H1 (cell line): Measurements from ENCODE around the gene TOP1. TPM values are rescaled to one million over a fixed set of nuclear protein-coding genes. Genes with fewer than 3 reads are reported as not detected.

Experiments used
- CTCF ChIA-PET: fragments of 300-600 bp; sonication (Branson Sonifier 250); formaldehyde crosslinking; loops from one replicate; lab custom pipeline; 2021; ENCODE audit not compliant: partially characterized antibody; lab: Charles Lee
- POLR2A ChIA-PET: fragments of 300-600 bp; sonication (Branson Sonifier 250); formaldehyde crosslinking; loops from one replicate; lab custom pipeline; 2021; ENCODE audit warnings: inconsistent platforms; ENCODE audit not compliant: partially characterized antibody; lab: Charles Lee
- DNase-seq, 2 experiments: peaks; one replicate each; pipeline versions ENCODE4 v3.0.0 to v3.0.0-alpha.2; 2010 to 2022; ENCODE audit warnings: low spot score in 2 of 2, low read depth in 1 of 2, mixed read lengths in 1 of 2
- FAIRE-seq: peaks from 2 replicates; lab custom pipeline; 2011; peaks lifted over from hg19 to GRCh38; lab: Jason Lieb, UNC
- H2AFZ ChIP-seq: 2 replicates; pipeline ENCODE4 v1.8.1; 2012; ENCODE audit warnings: low read length, inconsistent platforms
- H2AK5ac ChIP-seq: 2 replicates; pipeline ENCODE4 v1.6.1; 2013; ENCODE audit warnings: low read depth, low read length
- H2BK120ac ChIP-seq: replicated peaks from 2 replicates; pipeline ENCODE3; 2013; ENCODE audit warnings: low read depth, low read length, inconsistent platforms
- H2BK12ac ChIP-seq: 2 replicates; pipeline ENCODE4 v1.6.1; 2013; ENCODE audit warnings: low read depth, low read length
- H2BK15ac ChIP-seq: 2 replicates; pipeline ENCODE4 v1.6.1; 2013; ENCODE audit warnings: low read length
- H2BK20ac ChIP-seq: 2 replicates; pipeline ENCODE4 v1.6.1; 2013; ENCODE audit warnings: low read length
- H2BK5ac ChIP-seq: 2 replicates; pipeline ENCODE4 v1.6.1; 2013; ENCODE audit warnings: low read depth, low read length
- H3K14ac ChIP-seq: 2 replicates; pipeline ENCODE4 v1.6.1; 2013; ENCODE audit warnings: inconsistent platforms; ENCODE audit not compliant: insufficient read length
- H3K18ac ChIP-seq: 2 replicates; pipeline ENCODE4 v1.6.1; 2013; ENCODE audit warnings: low read length; ENCODE audit errors: extremely low read depth
- H3K23ac ChIP-seq: 2 replicates; pipeline ENCODE4 v1.6.1; 2013; ENCODE audit warnings: inconsistent platforms; ENCODE audit not compliant: insufficient read length
- H3K23me2 ChIP-seq: 2 replicates; pipeline ENCODE4 v1.6.1; 2013; ENCODE audit warnings: low read depth, low read length
- H3K27ac ChIP-seq: 2 replicates; pipeline ENCODE4 v1.6.1; 2011; ENCODE audit warnings: low read depth, low read length, inconsistent platforms
- H3K27me3 ChIP-seq, 4 experiments: replicated peaks in 1 of 4; 1 replicate in 1 of 4; 2 replicates in 3 of 4; pipeline versions ENCODE4 v1.6.1 to v1.8.1; 2011 to 2013; ENCODE audit warnings: low read length in 3 of 4, mild to moderate bottlenecking in 3 of 4, inconsistent platforms in 2 of 4, mixed read lengths in 2 of 4, moderate library complexity in 1 of 4; ENCODE audit not compliant: control insufficient read depth in 3 of 4, insufficient read depth in 3 of 4; ENCODE audit errors: extremely low read depth in 1 of 4
- H3K36me3 ChIP-seq, 4 experiments: 2 replicates each; pipeline versions ENCODE4 v1.6.1 to v1.8.1; 2011 to 2013; ENCODE audit warnings: mild to moderate bottlenecking in 4 of 4, low read length in 3 of 4, moderate library complexity in 2 of 4, control low read depth in 1 of 4, inconsistent platforms in 1 of 4; ENCODE audit not compliant: insufficient read depth in 4 of 4, control insufficient read depth in 2 of 4
- H3K4ac ChIP-seq: replicated peaks from 2 replicates; pipeline ENCODE3; 2013; ENCODE audit warnings: low read length, low read depth, mixed read lengths, inconsistent platforms; ENCODE audit not compliant: insufficient read length
- H3K4me1 ChIP-seq, 4 experiments: replicated peaks in 1 of 4; 1 replicate in 1 of 4; 2 replicates in 3 of 4; pipeline versions ENCODE4 v1.6.1 to v1.8.1; 2011 to 2013; ENCODE audit warnings: low read length in 3 of 4, inconsistent platforms in 2 of 4, mixed read lengths in 1 of 4; ENCODE audit not compliant: insufficient read depth in 4 of 4, control insufficient read depth in 3 of 4
- H3K4me2 ChIP-seq, 2 experiments: 2 replicates each; pipeline versions ENCODE4 v1.6.1 to v1.8.1; 2011 to 2013; ENCODE audit warnings: low read depth in 2 of 2, low read length in 2 of 2, control low read depth in 1 of 2, inconsistent platforms in 1 of 2, mild to moderate bottlenecking in 1 of 2; ENCODE audit not compliant: insufficient read depth in 1 of 2
- H3K4me3 ChIP-seq, 4 experiments: fragments of 200-600, 300-600 bp in 1 of 4; sonication (generic), shearing (Covaris generic), sonication (Bioruptor Twin) in 1 of 4; 2 replicates each; pipeline versions ENCODE4 v1.5.1 to v1.8.1; 2011 to 2016; ENCODE audit warnings: low read length in 4 of 4, low read depth in 3 of 4, control low read depth in 2 of 4, inconsistent platforms in 2 of 4, mild to moderate bottlenecking in 2 of 4, mixed read lengths in 1 of 4, moderate library complexity in 1 of 4; ENCODE audit not compliant: insufficient read depth in 2 of 4; ENCODE audit errors: extremely low read depth in 1 of 4
- H3K56ac ChIP-seq: replicated peaks from 2 replicates; pipeline ENCODE3; 2013; ENCODE audit warnings: low read depth, mild to moderate bottlenecking, mixed read lengths, low read length, inconsistent platforms; ENCODE audit not compliant: insufficient read length
- H3K79me1 ChIP-seq: 2 replicates; pipeline ENCODE4 v1.6.1; 2013; ENCODE audit warnings: low read depth, low read length, control low read depth
- H3K79me2 ChIP-seq, 2 experiments: 2 replicates each; pipeline versions ENCODE4 v1.6.1 to v1.8.1; 2012 to 2013; ENCODE audit warnings: low read length in 2 of 2, mild to moderate bottlenecking in 2 of 2, inconsistent platforms in 1 of 2; ENCODE audit not compliant: insufficient read depth in 2 of 2, control insufficient read depth in 1 of 2
- H3K9ac ChIP-seq, 4 experiments: replicated peaks in 1 of 4; 1 replicate in 1 of 4; 2 replicates in 3 of 4; pipeline versions ENCODE4 v1.6.1 to v1.8.1; 2011 to 2013; ENCODE audit warnings: low read depth in 3 of 4, low read length in 3 of 4, control low read depth in 2 of 4, mild to moderate bottlenecking in 2 of 4, moderate library complexity in 2 of 4, inconsistent platforms in 1 of 4; ENCODE audit errors: extremely low read depth in 1 of 4
- H3K9me3 ChIP-seq, 2 experiments: 2 replicates each; pipeline versions ENCODE4 v1.6.1 to v1.8.1; 2012 to 2013; ENCODE audit warnings: mild to moderate bottlenecking in 2 of 2, moderate library complexity in 2 of 2, control low read depth in 1 of 2, inconsistent platforms in 1 of 2, low read depth in 1 of 2, low read length in 1 of 2, mixed read lengths in 1 of 2; ENCODE audit not compliant: insufficient read depth in 2 of 2
- H4K20me1 ChIP-seq, 2 experiments: replicated peaks in 1 of 2; 2 replicates each; pipeline versions ENCODE3 to v1.8.1; 2011 to 2013; ENCODE audit warnings: inconsistent platforms in 2 of 2, low read length in 2 of 2, mild to moderate bottlenecking in 1 of 2; ENCODE audit not compliant: insufficient read depth in 2 of 2, control insufficient read depth in 1 of 2
- H4K5ac ChIP-seq: 2 replicates; pipeline ENCODE4 v1.6.1; 2013; ENCODE audit warnings: low read length, low read depth, mixed read lengths, inconsistent platforms; ENCODE audit not compliant: insufficient read length
- H4K8ac ChIP-seq: 2 replicates; pipeline ENCODE4 v1.8.0; 2013; ENCODE audit warnings: mild to moderate bottlenecking, moderate library complexity, low read length, inconsistent platforms; ENCODE audit not compliant: insufficient read depth; ENCODE audit errors: extremely low read depth
- H4K91ac ChIP-seq: replicated peaks from 2 replicates; pipeline ENCODE3; 2013; ENCODE audit warnings: low read length, mixed read lengths, inconsistent platforms; ENCODE audit not compliant: insufficient read length
- JUND ChIP-seq: IDR thresholded peaks from 2 replicates; pipeline ENCODE4 v1.6.1; 2011; ENCODE audit warnings: mild to moderate bottlenecking, improper control_type of control experiment, low read length
- KDM4A ChIP-seq: IDR thresholded peaks from one replicate; pipeline ENCODE4 v1.7.1; 2012; ENCODE audit warnings: low read depth, mild to moderate bottlenecking, moderate library complexity, low read length, inconsistent platforms; ENCODE audit not compliant: severe bottlenecking
- WGBS, 2 experiments: shearing (Covaris generic) in 1 of 2; methylation state at CpG; one replicate each; pipeline versions ENCODE4 v1.1.6 to v1.1.7; 2013 to 2015; ENCODE audit warnings: low lambda C conversion rate in 2 of 2, mixed read lengths in 2 of 2, inconsistent platforms in 1 of 2, low coverage in 1 of 2, missing lambda C conversion rate in 1 of 2; ENCODE audit not compliant: insufficient replicate concordance in 2 of 2, insufficient coverage in 1 of 2, insufficient read length in 1 of 2; ENCODE audit errors: extremely low coverage in 1 of 2, missing lambda C conversion rate in 1 of 2; 5-methylcytosine and 5-hydroxymethylcytosine counted together
- polyA plus RNA-seq, 7 experiments: library from polyadenylated mRNA; depleted of rRNA in 3 of 7; stranded (reverse) in 5 of 7; unstranded in 2 of 7; fragments of >200 nt in 5 of 7; fragments of 200-250 nt in 2 of 7; gene quantifications; 1 replicate in 5 of 7; 2 replicates in 1 of 7; 4 replicates in 1 of 7; pipeline versions ENCODE4 v1.2.1 to v1.2.3, GENCODE V29; 2011 to 2013; ENCODE audit warnings: missing spikeins in 2 of 7, mixed read lengths in 2 of 7
- total RNA-seq: library from RNA; stranded (reverse); fragmentation: NEBNext Ultra II Directional; extraction: Animal tissue kit (Norgen Biotek cat#: 25700); gene quantifications from 2 replicates; pipeline ENCODE4 v1.2.1, GENCODE V29; 2021

Gene TOP1
- total and polyA plus RNA-seq, 2 of the 8 experiments (the other 6 are each of a cell fraction or from before 2014, with no cell fraction given), result 7.4 to 108 TPM

GRCh38 chr20:41003143-41003935 lies 25.3 kb upstream of the TOP1 start:
- Histone ChIP-seq H3K27ac (no peak overlapping the region), H3K14ac (no peak overlapping the region), H2AFZ (peak overlapping the region; percentile 87; the same call in 1 of the 2 replicates), H2AK5ac (no peak overlapping the region), H3K4me3 (no peak overlapping the region), H3K36me3 (no peaks in the 10 kb centered on the region), H2BK15ac (no peak overlapping the region; the same call in 1 of the 2 replicates), H3K79me1 (no peaks in the 10 kb centered on the region), H3K18ac (peak overlapping the region; percentile 78; the same call in 1 of the 2 replicates), H2BK5ac (peak overlapping the region; percentile 60; the same call in 1 of the 2 replicates), H3K9ac (no peak overlapping the region), H4K8ac (no peak overlapping the region; the same call in 1 of the 2 replicates), H3K4ac (no peak overlapping the region), H4K20me1 (no peaks in the 10 kb centered on the region), H3K23me2 (no peaks in the 10 kb centered on the region), H3K23ac (no peak overlapping the region), H2BK120ac (no peak overlapping the region), H3K79me2 (no peaks in the 10 kb centered on the region), H3K4me2 (peak overlapping the region in 1 of 2 experiments; percentile 8; a peak in 2 of 4 replicates), H4K91ac (no peak overlapping the region), H2BK12ac (peak overlapping the region; percentile 84; the same call in 1 of the 2 replicates), H3K27me3 (no peaks in the 10 kb centered on the region), H3K56ac (no peak overlapping the region), H3K4me1 (peaks cover 0 to 12% (median 1%) of the 10 kb centered on the region in 4 experiments; a peak in 3 of 7 replicates), H3K9me3 (no peaks in the 10 kb centered on the region), H2BK20ac (no peak overlapping the region), H4K5ac (no peak overlapping the region)
- ChIA-PET POLR2A (no interaction called here), CTCF (interaction anchor here (1.6 to 1.8 kb wide), 2 partner anchors 12 to 35 kb away, joined by 6 to 7 read pairs; no protein-coding TSS in a partner anchor)
- DNase-seq (peak in 1 of 2 experiments; percentile 33), FAIRE-seq (no peak)
- WGBS, 2 experiments, result 70% methylated on average over 12 of the region's 12 CpGs; no CpG with 5 or more reads in 1 of the 2 experiments
- TF ChIP-seq JUND, result peak; percentile 85
- TF ChIP-seq KDM4A, result no peak
